ENCODE results near the gene SMR3B.

GRCh38 chr4:70365479-70365878, 17.5 kb upstream of the SMR3B start:
- TF ChIP-seq EP300 (IDR thresholded peaks at IDR 0.05; ENCODE audit: borderline replicate concordance) (no peak), TAF1 (IDR thresholded peaks at IDR 0.05; ENCODE audit: low read depth) (no peak), YY1 (IDR thresholded peaks at IDR 0.05; ENCODE audit: low read depth) (no peak), FOXM1 (IDR thresholded peaks at IDR 0.05; ENCODE audit: borderline replicate concordance, low read depth) (no peak), REST (IDR thresholded peaks at IDR 0.05; ENCODE audit: low read depth) (no peak), TEAD4 (IDR thresholded peaks at IDR 0.05) (no peak), TCF12 (IDR thresholded peaks at IDR 0.05; ENCODE audit: low read depth) (no peak), CEBPB (IDR thresholded peaks at IDR 0.05) (no peak), CREB1 (IDR thresholded peaks at IDR 0.05; ENCODE audit: low read depth) (no peak), EGR1 (IDR thresholded peaks at IDR 0.05) (no peak), RAD21 (IDR thresholded peaks at IDR 0.05; ENCODE audit: low read depth) (no peak), ZBTB7A (IDR thresholded peaks at IDR 0.05; ENCODE audit: low read depth) (no peak)
- TF ChIP-seq, protein P1, sequence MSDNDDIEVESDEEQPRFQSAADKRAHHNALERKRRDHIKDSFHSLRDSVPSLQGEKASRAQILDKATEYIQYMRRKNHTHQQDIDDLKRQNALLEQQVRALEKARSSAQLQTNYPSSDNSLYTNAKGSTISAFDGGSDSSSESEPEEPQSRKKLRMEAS (IDR thresholded peaks at IDR 0.05), result no peak
- TF ChIP-seq, protein P2, sequence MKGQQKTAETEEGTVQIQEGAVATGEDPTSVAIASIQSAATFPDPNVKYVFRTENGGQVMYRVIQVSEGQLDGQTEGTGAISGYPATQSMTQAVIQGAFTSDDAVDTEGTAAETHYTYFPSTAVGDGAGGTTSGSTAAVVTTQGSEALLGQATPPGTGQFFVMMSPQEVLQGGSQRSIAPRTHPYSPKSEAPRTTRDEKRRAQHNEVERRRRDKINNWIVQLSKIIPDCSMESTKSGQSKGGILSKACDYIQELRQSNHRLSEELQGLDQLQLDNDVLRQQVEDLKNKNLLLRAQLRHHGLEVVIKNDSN (IDR thresholded peaks at IDR 0.05), result no peak
